MCF 10A (cell line): ENCODE data around the gene CD3G. TPM values are rescaled to one million over a fixed set of nuclear protein-coding genes. Genes with fewer than 3 reads are reported as not detected.

ENCODE experiments used
- BruUV-seq: library from RNA; stranded (reverse); fragments of 400-500 nt; replicated peaks from 2 replicates; lab custom pipeline; 2021; lab: Mats Ljungman, UMichigan
- CTCF ChIA-PET: fragments of 300-600 bp; sonication (Branson Sonifier 250); formaldehyde crosslinking; extraction: SDS; loops from one replicate; lab custom pipeline; 2021; ENCODE audit warnings: antibody characterized with exemption, inconsistent platforms; lab: Yijun Ruan, JAX
- POLR2A ChIA-PET: fragments of 300-600, 350-650 bp; sonication (Branson Sonifier 250); formaldehyde crosslinking; extraction: SDS; loops from one replicate; lab custom pipeline; 2020; ENCODE audit warnings: antibody characterized with exemption, inconsistent platforms; lab: Yijun Ruan, JAX
- DNase-seq: peaks from one replicate; pipeline ENCODE4 v3.0.0-alpha.2; 2018; ENCODE audit not compliant: unreplicated experiment
- H3K27ac Mint-ChIP-seq: one replicate; pipeline ENCODE4 v1.8.0; 2022; ENCODE audit warnings: mild to moderate bottlenecking, low read depth, mixed read lengths; ENCODE audit not compliant: unreplicated experiment
- H3K27me3 Mint-ChIP-seq: one replicate; pipeline ENCODE4 v1.8.0; 2022; ENCODE audit warnings: mixed read lengths; ENCODE audit not compliant: insufficient read depth, unreplicated experiment
- H3K36me3 Mint-ChIP-seq: one replicate; pipeline ENCODE4 v1.8.0; 2022; ENCODE audit warnings: mild to moderate bottlenecking, moderate library complexity, mixed read lengths; ENCODE audit not compliant: insufficient read depth, unreplicated experiment
- H3K4me1 Mint-ChIP-seq: one replicate; pipeline ENCODE4 v1.8.0; 2022; ENCODE audit warnings: mixed read lengths; ENCODE audit not compliant: insufficient read depth, unreplicated experiment
- H3K4me3 Mint-ChIP-seq: one replicate; pipeline ENCODE4 v1.8.0; 2022; ENCODE audit warnings: mild to moderate bottlenecking, moderate library complexity, mixed read lengths; ENCODE audit not compliant: unreplicated experiment
- H3K9me3 Mint-ChIP-seq: one replicate; pipeline ENCODE4 v1.8.0; 2022; ENCODE audit warnings: mixed read lengths; ENCODE audit not compliant: unreplicated experiment
- intact Hi-C: fragments of 100-400 bp; cut with micrococcal nuclease; formaldehyde crosslinking; loops from 2 replicates; pipeline ENCODE4 v1.14.1; 2022
- total RNA-seq: library from RNA; stranded (reverse); gene quantifications from 2 replicates; pipeline ENCODE4 v1.2.3, GENCODE V29; 2022
- TF ChIP-seq, protein P1 (sequence below): fragments of 200-600 bp; IDR thresholded peaks from one replicate; pipeline ENCODE4 v1.8.0; 2022; ENCODE audit warnings: antibody characterized with exemption, mild to moderate bottlenecking; ENCODE audit not compliant: unreplicated experiment

The CD3G gene
- total RNA-seq, 1 experiment from 2014 or later, result not detected

DNA sequence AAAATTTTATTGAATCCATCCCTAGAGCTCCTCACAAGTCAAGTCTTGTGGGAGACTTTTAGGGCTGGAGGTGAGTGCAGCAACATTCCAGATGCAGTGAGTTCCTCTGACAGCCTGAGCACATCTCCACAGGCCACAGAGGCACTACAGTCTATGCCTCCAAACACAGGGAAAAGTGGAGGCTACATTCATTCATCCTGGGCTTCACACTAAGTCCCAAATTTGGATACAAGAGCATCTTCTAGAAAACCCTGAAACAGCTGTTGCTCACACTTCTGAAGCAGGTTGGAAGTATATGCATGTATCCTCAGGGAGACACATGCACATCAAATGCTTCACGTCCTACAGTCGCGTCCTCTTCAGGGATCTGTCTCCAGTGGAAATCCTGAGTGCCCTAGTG is 2.9 kb upstream of the CD3G start:
- ChIA-PET POLR2A (no interaction called here), CTCF (interaction anchor here (0.6 kb wide), 1 partner anchor 145 kb away, joined by 3 read pairs; no protein-coding TSS in a partner anchor)
- no peaks in the 10 kb centered on the region for H3K4me1 Mint-ChIP-seq
- H3K9me3 Mint-ChIP-seq, result no peaks in the 10 kb centered on the region
- H3K4me3 Mint-ChIP-seq, result no peak overlapping the region
- no peak for DNase-seq
- TF ChIP-seq, protein P1, sequence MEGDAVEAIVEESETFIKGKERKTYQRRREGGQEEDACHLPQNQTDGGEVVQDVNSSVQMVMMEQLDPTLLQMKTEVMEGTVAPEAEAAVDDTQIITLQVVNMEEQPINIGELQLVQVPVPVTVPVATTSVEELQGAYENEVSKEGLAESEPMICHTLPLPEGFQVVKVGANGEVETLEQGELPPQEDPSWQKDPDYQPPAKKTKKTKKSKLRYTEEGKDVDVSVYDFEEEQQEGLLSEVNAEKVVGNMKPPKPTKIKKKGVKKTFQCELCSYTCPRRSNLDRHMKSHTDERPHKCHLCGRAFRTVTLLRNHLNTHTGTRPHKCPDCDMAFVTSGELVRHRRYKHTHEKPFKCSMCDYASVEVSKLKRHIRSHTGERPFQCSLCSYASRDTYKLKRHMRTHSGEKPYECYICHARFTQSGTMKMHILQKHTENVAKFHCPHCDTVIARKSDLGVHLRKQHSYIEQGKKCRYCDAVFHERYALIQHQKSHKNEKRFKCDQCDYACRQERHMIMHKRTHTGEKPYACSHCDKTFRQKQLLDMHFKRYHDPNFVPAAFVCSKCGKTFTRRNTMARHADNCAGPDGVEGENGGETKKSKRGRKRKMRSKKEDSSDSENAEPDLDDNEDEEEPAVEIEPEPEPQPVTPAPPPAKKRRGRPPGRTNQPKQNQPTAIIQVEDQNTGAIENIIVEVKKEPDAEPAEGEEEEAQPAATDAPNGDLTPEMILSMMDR, result no peak
- BruUV-seq, result no TSS peak
- peaks cover 17% of the 10 kb centered on the region for H3K27me3 Mint-ChIP-seq
- intact Hi-C loops, result no loop called here
- no peaks in the 10 kb centered on the region for H3K36me3 Mint-ChIP-seq
- no peak overlapping the region for H3K27ac Mint-ChIP-seq

DNA sequence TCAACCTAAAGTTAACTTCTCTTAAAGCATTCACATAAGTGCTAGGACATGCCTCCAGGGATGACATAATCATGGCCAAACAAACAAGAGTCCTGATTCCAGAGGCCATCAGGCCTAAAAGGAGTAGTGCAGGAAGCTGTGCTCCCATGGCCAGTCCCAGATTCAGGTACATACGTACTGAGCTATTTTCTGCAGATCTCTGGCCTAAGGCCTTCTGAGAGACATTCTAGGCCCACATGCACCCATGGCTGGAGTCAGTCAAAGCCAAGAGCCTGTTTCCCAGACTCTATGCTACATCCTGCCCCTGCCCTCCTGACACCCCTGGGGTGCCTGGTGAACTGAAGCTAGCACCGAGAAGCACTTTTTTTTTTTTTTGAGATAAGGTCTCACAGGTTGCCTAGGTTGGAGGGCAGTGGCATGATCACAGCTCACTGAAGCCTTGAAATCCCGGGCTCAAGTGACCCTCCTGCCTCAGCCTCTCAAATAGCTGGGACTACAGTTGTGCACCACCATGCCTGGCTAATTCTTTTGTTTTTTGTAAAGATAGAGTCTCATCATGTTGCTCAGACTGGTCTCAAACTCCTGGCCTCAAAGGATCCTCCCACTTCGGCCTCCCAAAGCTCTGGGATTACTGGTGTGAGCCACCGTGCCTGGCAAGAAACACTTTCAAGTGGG is 2.2 kb upstream of the CD3G start:
- DNase-seq, result no peak
- Mint-ChIP-seq H3K4me1 (no peaks in the 10 kb centered on the region), H3K9me3 (no peaks in the 10 kb centered on the region), H3K36me3 (no peaks in the 10 kb centered on the region), H3K27me3 (peaks cover 24% of the 10 kb centered on the region), H3K4me3 (no peak overlapping the region), H3K27ac (no peak overlapping the region)
- no TSS peak for BruUV-seq
- ChIA-PET POLR2A (interaction anchor here (0.6 to 0.7 kb wide), 2 partner anchors 98 to 329 kb away, joined by 3 to 4 read pairs; no protein-coding TSS in a partner anchor), CTCF (interaction anchor here (0.6 to 1.3 kb wide), 3 partner anchors 11 to 145 kb away, joined by 3 read pairs; no protein-coding TSS in a partner anchor)
- intact Hi-C loops, result no loop called here
- TF ChIP-seq, protein P1, result no peak

DNA sequence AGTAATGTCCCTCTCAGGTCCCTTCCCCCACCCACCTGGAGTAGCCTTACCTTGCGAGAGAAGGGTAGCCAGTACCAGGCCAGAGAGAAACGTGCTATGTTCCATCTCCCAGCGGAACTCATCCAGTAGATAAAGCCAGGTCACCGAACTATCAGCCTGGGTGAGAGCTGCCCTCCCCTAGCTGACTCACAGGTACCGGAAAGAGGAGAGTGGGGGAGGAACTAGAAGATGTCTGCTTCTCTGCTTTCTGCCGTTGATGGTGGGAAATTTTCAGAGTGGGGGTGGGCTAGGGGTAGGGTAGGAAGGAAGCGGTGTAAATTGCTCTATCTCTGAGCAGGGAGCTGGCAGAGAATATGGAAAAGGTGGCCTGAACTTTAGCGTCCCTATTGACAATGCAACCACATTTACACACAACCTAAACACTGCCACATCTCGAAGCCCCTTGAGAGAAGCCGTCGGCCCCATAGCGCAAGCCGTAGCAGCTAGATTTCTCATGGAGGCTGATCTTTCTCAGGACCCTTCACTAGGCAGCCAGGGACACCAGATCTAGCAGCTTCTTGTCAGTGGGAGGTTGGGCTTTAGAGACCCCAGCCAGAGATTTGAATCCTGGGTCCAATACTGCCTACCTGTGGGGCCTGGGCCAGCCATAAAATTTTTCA is 1.5 kb upstream of the CD3G start, which contains the start of gene CD3D:
Gene CD3D, minus strand, starts transcription at position 203 of the 659 bp plus-strand sequence. Its CDS starts 98 bp downstream, at position 105.
- BruUV-seq, result no TSS peak
- DNase-seq, result no peak
- no peaks in the 10 kb centered on the region for H3K4me1 Mint-ChIP-seq
- ChIA-PET POLR2A (interaction anchor here (0.7 kb wide), 1 partner anchor 330 kb away, joined by 3 read pairs; no protein-coding TSS in a partner anchor), CTCF (interaction anchor here (1.3 kb wide), 1 partner anchor 11 kb away, joined by 3 read pairs; no protein-coding TSS in a partner anchor)
- intact Hi-C loops, result no loop called here
- no peak within 1 kb of the TSS for H3K4me3 Mint-ChIP-seq
- TF ChIP-seq, protein P1, result no peak
- H3K27ac Mint-ChIP-seq, result no peak within 1 kb of the TSS
- no peaks in the 10 kb centered on the region for H3K36me3 Mint-ChIP-seq
- peaks cover 30% of the 10 kb centered on the region for H3K27me3 Mint-ChIP-seq
- no peaks in the 10 kb centered on the region for H3K9me3 Mint-ChIP-seq

DNA sequence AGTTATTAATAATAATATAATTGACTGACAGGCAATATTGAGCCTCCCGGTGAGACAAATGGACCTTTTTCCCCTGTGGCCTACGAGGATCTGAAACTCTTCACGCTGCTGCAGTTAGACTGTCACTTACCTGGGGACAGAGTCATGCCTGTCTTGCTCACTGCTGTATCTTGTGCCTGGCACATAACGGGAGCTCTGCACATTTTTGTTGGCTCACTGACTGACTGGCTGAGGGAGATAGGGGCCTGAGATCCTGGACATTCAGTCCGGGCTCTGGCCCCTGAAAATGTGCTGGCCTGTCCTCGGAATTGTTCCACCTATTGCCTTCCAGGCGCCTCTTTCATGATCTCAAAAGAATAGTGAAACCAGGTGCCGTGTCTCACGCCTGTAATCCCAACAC is 896 bp upstream of the CD3G start:
- Mint-ChIP-seq H3K27me3 (peaks cover 36% of the 10 kb centered on the region), H3K9me3 (no peaks in the 10 kb centered on the region), H3K27ac (no peak overlapping the region), H3K4me1 (no peaks in the 10 kb centered on the region), H3K4me3 (no peak overlapping the region), H3K36me3 (no peaks in the 10 kb centered on the region)
- POLR2A ChIA-PET, result no interaction called here
- TF ChIP-seq, protein P1, result no peak
- DNase-seq, result no peak
- intact Hi-C loops, result no loop called here
- BruUV-seq, result no TSS peak
- CTCF ChIA-PET, result no interaction called here
